ENCODE results near the gene SYDE1.
A peak's percentile ranks its signal among the peaks of the same experiment; 100 is the strongest.

The SYDE1 gene

GRCh38 chr19:15108845-15109767 lies 1.9 kb downstream of the SYDE1 start:
- DNase-seq: no peak

GRCh38 chr19:15109768-15110417 lies 2.7 kb downstream of the SYDE1 start:
- no peak for DNase-seq

- DNase-seq: no peak
These were observed 3.2 kb downstream of the SYDE1 start for GRCh38 chr19:15110418-15110815.

- no peak for DNase-seq
These were observed 4.6 kb downstream of the SYDE1 start for GRCh38 chr19:15111758-15112157.

- DNase-seq: no peak
These were observed 5.2 kb downstream of the SYDE1 start for GRCh38 chr19:15112385-15112784.

- DNase-seq: no peak
These were observed 6.3 kb downstream of the SYDE1 start for GRCh38 chr19:15113245-15114152.

- no peak for DNase-seq
These were observed 6.9 kb downstream of the SYDE1 start for GRCh38 chr19:15114153-15114540.

- DNase-seq: no peak
These were observed 7.9 kb downstream of the SYDE1 start for GRCh38 chr19:15115080-15115479.

GRCh38 chr19:15115762-15116615 lies 8.8 kb downstream of the SYDE1 start:
- no peak for DNase-seq

GRCh38 chr19:15116856-15117255 lies 9.7 kb downstream of the SYDE1 start:
- no peak for DNase-seq

- DNase-seq: no peak
These were observed 11.0 kb downstream of the SYDE1 start for GRCh38 chr19:15118248-15118647.

- DNase-seq: no peak
These were observed 11.7 kb downstream of the SYDE1 start for GRCh38 chr19:15118789-15119494.

- DNase-seq: no peak
These were observed 13.2 kb downstream of the SYDE1 start for GRCh38 chr19:15120135-15121026.

GRCh38 chr19:15122331-15123030 lies 15.3 kb downstream of the SYDE1 start:
- no peak for DNase-seq

- DNase-seq: no peak
These were observed 16.1 kb downstream of the SYDE1 start for GRCh38 chr19:15123031-15123890.

- DNase-seq: peak; percentile 52
These were observed 16.7 kb downstream of the SYDE1 start for GRCh38 chr19:15123900-15124299.

- DNase-seq: peak; percentile 19
These were observed 17.5 kb downstream of the SYDE1 start for GRCh38 chr19:15124572-15125231.
